Measurements from ENCODE around the gene GOLGA6L2. TPM values are rescaled to one million over a fixed set of nuclear protein-coding genes. Genes with fewer than 3 reads are reported as not detected.
"Not testable (repeated sequence)": the region's sequence is repeated elsewhere in the genome, so short reads cannot be mapped to it uniquely, and the experiment has no call there.

GOLGA6L2 gene
- total RNA-seq, 2 donors from 2014 or later: not detected

DNA sequence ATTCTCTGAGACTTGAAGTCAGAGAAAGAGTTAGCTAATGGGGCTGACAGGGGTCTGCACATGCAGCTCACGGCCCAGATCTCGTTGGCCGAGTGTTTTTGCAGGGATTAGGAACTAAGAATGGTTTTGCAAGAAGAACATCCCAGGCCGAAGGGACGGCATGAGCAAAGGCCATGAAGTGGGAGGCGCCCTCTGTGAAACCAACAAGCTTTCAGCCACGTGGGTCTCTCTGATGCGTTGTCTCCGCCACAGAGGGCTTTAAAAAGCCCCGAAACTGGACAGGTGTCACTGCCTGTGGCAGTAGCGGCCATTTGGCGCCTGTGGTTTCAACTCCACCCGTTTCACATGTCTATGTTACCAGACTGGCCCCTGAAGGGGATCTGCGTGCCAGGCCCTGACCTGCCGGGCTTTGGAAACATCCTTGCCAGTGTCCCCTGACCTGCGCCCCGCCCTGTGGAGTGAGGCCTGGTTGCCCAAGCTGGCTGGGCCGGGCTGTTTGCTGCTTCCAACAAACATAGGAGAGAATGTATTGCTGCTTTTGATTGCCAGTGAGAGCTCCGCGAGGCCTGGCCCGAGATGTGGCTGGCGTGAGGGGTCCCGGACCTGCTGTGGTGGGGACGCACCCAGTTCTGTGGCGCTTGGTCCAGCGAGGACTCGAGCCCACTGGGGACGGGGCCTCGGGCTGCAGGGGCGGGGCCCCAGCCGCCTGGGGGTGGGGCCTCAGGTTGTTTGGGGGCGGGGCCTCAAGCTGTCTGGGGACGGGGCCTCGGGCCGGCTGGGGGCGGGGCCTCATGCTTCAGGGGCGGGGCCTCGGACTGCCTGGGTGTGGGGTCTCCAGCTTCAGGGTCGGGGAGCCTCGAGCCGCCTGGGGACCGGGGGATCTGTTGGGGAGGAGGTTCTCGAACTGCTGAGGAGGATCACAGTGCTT is 30.4 kb downstream of the GOLGA6L2 start:
- Histone ChIP-seq H3K27me3 (no peaks in the 10 kb centered on the region), H3K36me3 (no peaks in the 10 kb centered on the region), H3K4me3 (no peak overlapping the region), H3K4me1 (no peaks in the 10 kb centered on the region), H3K27ac (no peak overlapping the region), H3K9me3 (no peaks in the 10 kb centered on the region)
- TF ChIP-seq, protein P1, sequence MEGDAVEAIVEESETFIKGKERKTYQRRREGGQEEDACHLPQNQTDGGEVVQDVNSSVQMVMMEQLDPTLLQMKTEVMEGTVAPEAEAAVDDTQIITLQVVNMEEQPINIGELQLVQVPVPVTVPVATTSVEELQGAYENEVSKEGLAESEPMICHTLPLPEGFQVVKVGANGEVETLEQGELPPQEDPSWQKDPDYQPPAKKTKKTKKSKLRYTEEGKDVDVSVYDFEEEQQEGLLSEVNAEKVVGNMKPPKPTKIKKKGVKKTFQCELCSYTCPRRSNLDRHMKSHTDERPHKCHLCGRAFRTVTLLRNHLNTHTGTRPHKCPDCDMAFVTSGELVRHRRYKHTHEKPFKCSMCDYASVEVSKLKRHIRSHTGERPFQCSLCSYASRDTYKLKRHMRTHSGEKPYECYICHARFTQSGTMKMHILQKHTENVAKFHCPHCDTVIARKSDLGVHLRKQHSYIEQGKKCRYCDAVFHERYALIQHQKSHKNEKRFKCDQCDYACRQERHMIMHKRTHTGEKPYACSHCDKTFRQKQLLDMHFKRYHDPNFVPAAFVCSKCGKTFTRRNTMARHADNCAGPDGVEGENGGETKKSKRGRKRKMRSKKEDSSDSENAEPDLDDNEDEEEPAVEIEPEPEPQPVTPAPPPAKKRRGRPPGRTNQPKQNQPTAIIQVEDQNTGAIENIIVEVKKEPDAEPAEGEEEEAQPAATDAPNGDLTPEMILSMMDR (IDR thresholded peaks at IDR 0.05): no peak
- DNase-seq (ENCODE audit: low spot score): no peak

DNA sequence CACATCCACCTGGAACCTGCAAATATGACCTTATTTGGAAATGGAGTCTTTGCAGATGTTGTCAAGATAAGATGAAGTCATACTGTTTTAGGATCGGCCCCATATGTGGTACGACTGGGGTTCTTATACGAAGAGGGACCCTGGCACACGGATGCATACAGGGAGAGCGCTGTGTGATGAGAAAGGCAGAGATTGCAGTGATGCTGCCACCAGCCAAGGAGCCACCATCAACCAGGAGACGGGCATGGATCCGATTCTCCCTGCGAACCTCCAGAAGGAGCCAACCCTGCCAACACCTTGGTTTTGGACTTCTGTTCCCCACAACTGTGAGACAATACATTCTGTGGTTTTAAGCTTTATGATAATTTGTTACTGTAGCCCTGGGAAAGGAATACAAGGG is 31.2 kb downstream of the GOLGA6L2 start:
- not testable (repeated sequence) for H3K27ac ChIP-seq; H3K9me3 ChIP-seq; H3K36me3 ChIP-seq; H3K4me3 ChIP-seq; DNase-seq (ENCODE audit: low spot score); H3K27me3 ChIP-seq; H3K4me1 ChIP-seq

- Histone ChIP-seq H3K4me1 (no peaks in the 10 kb centered on the region), H3K4me3 (no peak overlapping the region), H3K27me3 (no peaks in the 10 kb centered on the region), H3K36me3 (no peaks in the 10 kb centered on the region), H3K9me3 (no peaks in the 10 kb centered on the region), H3K27ac (no peak overlapping the region)
- no peak for DNase-seq (ENCODE audit: low spot score)
- TF ChIP-seq, protein P1 (IDR thresholded peaks at IDR 0.05): no peak
Measured at GRCh38 chr15:23415321-23415865, 31.6 kb downstream of the GOLGA6L2 start.

DNA sequence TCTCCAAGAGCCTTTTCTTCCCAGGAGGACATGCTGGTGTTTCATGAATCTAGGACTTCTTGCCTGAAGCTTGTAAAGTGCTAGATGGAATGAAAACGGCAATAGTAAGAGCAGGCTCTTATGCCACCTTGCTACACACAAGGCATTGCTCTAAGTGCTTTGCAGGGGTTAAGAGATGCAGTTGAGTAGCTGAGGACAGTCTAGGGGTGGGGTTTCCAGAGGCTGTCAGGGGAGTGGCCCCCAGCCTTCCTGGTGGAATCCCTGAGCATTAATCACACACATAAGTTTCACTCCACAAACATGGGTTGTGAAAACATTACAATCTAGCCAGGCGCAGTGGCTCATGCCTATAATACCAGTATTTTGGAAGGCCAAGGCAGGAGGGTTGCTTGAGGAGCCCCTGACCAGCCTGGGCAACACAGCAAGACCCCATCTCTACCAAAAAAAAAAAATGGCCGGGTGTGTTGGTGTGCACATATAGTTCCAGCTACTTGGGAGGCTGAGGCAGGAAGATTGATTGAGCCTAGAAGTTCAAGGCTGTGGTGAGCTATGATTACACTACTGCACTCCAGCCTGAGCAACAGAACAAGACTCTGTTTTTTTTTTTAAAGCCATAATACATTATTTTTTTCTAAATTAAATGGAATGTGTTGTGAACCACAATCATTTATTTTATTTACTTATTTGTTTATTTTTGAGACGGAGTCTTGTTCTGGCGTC is 34.0 kb downstream of the GOLGA6L2 start:
- not testable (repeated sequence) for H3K9me3 ChIP-seq; H3K4me3 ChIP-seq; H3K4me1 ChIP-seq; DNase-seq (ENCODE audit: low spot score); H3K27me3 ChIP-seq; H3K36me3 ChIP-seq; H3K27ac ChIP-seq

GRCh38 chr15:23411841-23412240 is 35.2 kb downstream of the GOLGA6L2 start:
- Histone ChIP-seq H3K27me3 (no peaks in the 10 kb centered on the region), H3K27ac (no peak overlapping the region), H3K36me3 (no peaks in the 10 kb centered on the region), H3K4me1 (no peaks in the 10 kb centered on the region), H3K9me3 (no peaks in the 10 kb centered on the region), H3K4me3 (no peak overlapping the region)
- TF ChIP-seq, protein P1 (IDR thresholded peaks at IDR 0.05): no peak
- DNase-seq (ENCODE audit: low spot score): no peak

- TF ChIP-seq, protein P1 (IDR thresholded peaks at IDR 0.05): no peak
- Histone ChIP-seq H3K27me3 (no peaks in the 10 kb centered on the region), H3K36me3 (no peaks in the 10 kb centered on the region), H3K9me3 (peaks cover 0 to 3% of the 10 kb centered on the region in 2 donors), H3K27ac (peak overlapping the region; percentile 83 to 96), H3K4me1 (peaks cover 0 to 30% of the 10 kb centered on the region in 2 donors), H3K4me3 (no peak overlapping the region)
- DNase-seq (ENCODE audit: low spot score): no peak
Measured at GRCh38 chr15:23403550-23403949, 43.5 kb downstream of the GOLGA6L2 start.

Measured in right atrium auricular region (tissue), 2 donors.